ENCODE measurements around the gene SNTA1. TPM values are rescaled to one million over a fixed set of nuclear protein-coding genes. Genes with fewer than 3 reads are reported as not detected.

The SNTA1 gene
- polyA plus RNA-seq, 1 donor (not counting 4 experiments of a cell fraction or from before 2014, with no cell fraction given) = 3.6 TPM

DNA sequence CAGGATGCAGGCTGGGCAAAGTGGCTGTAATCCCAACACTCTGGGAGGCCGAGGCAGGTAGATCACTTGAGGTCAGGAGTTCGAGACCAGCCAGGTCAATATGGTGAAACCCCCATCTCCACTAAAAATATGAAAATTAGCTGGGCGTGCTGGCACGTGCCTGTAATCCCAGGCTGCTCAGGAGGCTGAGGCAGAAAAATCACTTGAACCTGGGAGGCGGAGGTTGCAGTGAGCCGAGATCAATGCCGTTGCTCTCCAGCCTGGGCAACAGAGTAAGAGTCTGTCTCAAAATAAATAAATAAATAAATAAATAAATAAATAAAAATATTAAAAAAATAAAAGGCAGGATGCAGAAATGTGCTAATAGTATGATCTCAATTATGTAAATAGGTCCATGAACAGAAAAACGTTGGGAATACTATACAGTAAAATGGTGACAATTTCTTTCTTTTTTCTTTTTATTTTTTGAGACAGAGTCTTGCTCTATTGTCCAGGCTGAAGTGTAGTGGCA, 37.9 kb upstream of the SNTA1 start:
- no peak overlapping the region for H3K4me2 ChIP-seq (ENCODE audit: control insufficient read depth, extremely low read depth, insufficient read depth, low read depth, low read length)
- TF ChIP-seq CTCF (optimal IDR thresholded peaks at IDR 0.05 in 1 of 3, IDR thresholded peaks at IDR 0.05 in 1 of 3, conservative IDR thresholded peaks at IDR 0.05 in 1 of 3; ENCODE audit: extremely low read depth in 1 of 3, insufficient read depth in 2 of 3, low read length in 3 of 3) (no peak), EZH2 (IDR thresholded peaks at IDR 0.05; ENCODE audit: low read length) (no peak)

DNA sequence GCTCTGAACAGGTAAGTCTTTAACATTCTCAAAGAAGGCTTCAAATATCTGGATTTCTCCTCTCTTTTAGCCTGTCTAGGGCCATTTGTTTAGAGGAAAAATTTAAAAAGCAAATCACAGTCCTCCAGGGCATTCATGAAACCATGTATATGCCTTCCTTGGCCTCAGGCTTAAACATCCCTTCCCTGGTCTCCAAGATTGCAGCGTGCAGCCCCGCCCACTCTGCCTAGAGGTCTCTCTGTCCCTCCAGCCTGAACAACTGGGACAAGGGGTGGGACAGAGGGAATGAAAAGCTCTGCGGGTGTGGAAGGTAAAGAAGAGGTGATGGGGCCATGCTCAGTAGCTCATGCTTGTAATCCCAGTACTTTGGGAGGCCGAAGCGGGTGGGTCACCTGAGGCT, 36.5 kb upstream of the SNTA1 start:
- Histone ChIP-seq H3K27me3 (ENCODE audit: control insufficient read depth, extremely low read depth, insufficient read depth, low read length) (no peaks in the 10 kb centered on the region), H3K79me2 (ENCODE audit: control insufficient read depth, insufficient read depth, low read length) (no peaks in the 10 kb centered on the region), H3K4me2 (ENCODE audit: control insufficient read depth, extremely low read depth, insufficient read depth, low read depth, low read length) (no peak overlapping the region), H3K9ac (ENCODE audit: control insufficient read depth, extremely low read depth, insufficient read depth, low read length) (no peak overlapping the region), H2AFZ (ENCODE audit: control insufficient read depth, low read length) (no peak overlapping the region), H3K27ac (ENCODE audit: control insufficient read depth, insufficient read depth, low read length) (no peak overlapping the region), H3K9me3 (ENCODE audit: control insufficient read depth, low read depth, low read length) (no peaks in the 10 kb centered on the region), H4K20me1 (ENCODE audit: control insufficient read depth, extremely low read depth, insufficient read depth, low read length) (no peaks in the 10 kb centered on the region), H3K4me3 (ENCODE audit: control insufficient read depth in 2 of 3, extremely low read depth in 1 of 3, insufficient read depth in 2 of 3, low read depth in 1 of 3, low read length in 3 of 3) (no peak overlapping the region), H3K36me3 (ENCODE audit: control insufficient read depth in 2 of 2, extremely low read depth in 1 of 2, insufficient read depth in 2 of 2, low read length in 2 of 2) (no peaks in the 10 kb centered on the region), H3K9me1 (ENCODE audit: control insufficient read depth, extremely low read depth, insufficient read depth, low read length) (no peaks in the 10 kb centered on the region), H3K4me1 (ENCODE audit: control insufficient read depth, extremely low read depth, insufficient read depth, low read length) (no peaks in the 10 kb centered on the region)
- TF ChIP-seq CTCF (optimal IDR thresholded peaks at IDR 0.05 in 1 of 3, IDR thresholded peaks at IDR 0.05 in 1 of 3, conservative IDR thresholded peaks at IDR 0.05 in 1 of 3; ENCODE audit: extremely low read depth in 1 of 3, insufficient read depth in 2 of 3, low read length in 3 of 3) (no peak), EZH2 (IDR thresholded peaks at IDR 0.05; ENCODE audit: low read length) (no peak)
- no peak for FAIRE-seq
- no peak for DNase-seq (ENCODE audit: low read depth, low spot score)
- dilution Hi-C loops (cut with MboI; ENCODE audit: extremely low pct_ligation_motif_present, low sequenced_read_pairs) = no loop called here

More for the DNA sequence above, 37.9 kb upstream of the SNTA1 start:
- Histone ChIP-seq H3K27me3 (ENCODE audit: control insufficient read depth, extremely low read depth, insufficient read depth, low read length) (no peaks in the 10 kb centered on the region), H3K4me1 (ENCODE audit: control insufficient read depth, extremely low read depth, insufficient read depth, low read length) (no peaks in the 10 kb centered on the region), H3K9ac (ENCODE audit: control insufficient read depth, extremely low read depth, insufficient read depth, low read length) (no peak overlapping the region), H3K9me1 (ENCODE audit: control insufficient read depth, extremely low read depth, insufficient read depth, low read length) (no peaks in the 10 kb centered on the region), H3K79me2 (ENCODE audit: control insufficient read depth, insufficient read depth, low read length) (no peaks in the 10 kb centered on the region), H3K9me3 (ENCODE audit: control insufficient read depth, low read depth, low read length) (no peaks in the 10 kb centered on the region), H4K20me1 (ENCODE audit: control insufficient read depth, extremely low read depth, insufficient read depth, low read length) (no peaks in the 10 kb centered on the region), H3K27ac (ENCODE audit: control insufficient read depth, insufficient read depth, low read length) (no peak overlapping the region), H3K4me3 (ENCODE audit: control insufficient read depth in 2 of 3, extremely low read depth in 1 of 3, insufficient read depth in 2 of 3, low read depth in 1 of 3, low read length in 3 of 3) (no peak overlapping the region), H2AFZ (ENCODE audit: control insufficient read depth, low read length) (no peak overlapping the region), H3K36me3 (ENCODE audit: control insufficient read depth in 2 of 2, extremely low read depth in 1 of 2, insufficient read depth in 2 of 2, low read length in 2 of 2) (no peaks in the 10 kb centered on the region)
- dilution Hi-C loops (cut with MboI; ENCODE audit: extremely low pct_ligation_motif_present, low sequenced_read_pairs) = no loop called here
- no peak for FAIRE-seq
- no peak for DNase-seq (ENCODE audit: low read depth, low spot score)
